ENCODE results near the gene TPGS2.
"Not testable (repeated sequence)": the region's sequence is repeated elsewhere in the genome, so short reads cannot be mapped to it uniquely, and the experiment has no call there.

TPGS2 gene, protein sequence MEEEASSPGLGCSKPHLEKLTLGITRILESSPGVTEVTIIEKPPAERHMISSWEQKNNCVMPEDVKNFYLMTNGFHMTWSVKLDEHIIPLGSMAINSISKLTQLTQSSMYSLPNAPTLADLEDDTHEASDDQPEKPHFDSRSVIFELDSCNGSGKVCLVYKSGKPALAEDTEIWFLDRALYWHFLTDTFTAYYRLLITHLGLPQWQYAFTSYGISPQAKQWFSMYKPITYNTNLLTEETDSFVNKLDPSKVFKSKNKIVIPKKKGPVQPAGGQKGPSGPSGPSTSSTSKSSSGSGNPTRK

DNA sequence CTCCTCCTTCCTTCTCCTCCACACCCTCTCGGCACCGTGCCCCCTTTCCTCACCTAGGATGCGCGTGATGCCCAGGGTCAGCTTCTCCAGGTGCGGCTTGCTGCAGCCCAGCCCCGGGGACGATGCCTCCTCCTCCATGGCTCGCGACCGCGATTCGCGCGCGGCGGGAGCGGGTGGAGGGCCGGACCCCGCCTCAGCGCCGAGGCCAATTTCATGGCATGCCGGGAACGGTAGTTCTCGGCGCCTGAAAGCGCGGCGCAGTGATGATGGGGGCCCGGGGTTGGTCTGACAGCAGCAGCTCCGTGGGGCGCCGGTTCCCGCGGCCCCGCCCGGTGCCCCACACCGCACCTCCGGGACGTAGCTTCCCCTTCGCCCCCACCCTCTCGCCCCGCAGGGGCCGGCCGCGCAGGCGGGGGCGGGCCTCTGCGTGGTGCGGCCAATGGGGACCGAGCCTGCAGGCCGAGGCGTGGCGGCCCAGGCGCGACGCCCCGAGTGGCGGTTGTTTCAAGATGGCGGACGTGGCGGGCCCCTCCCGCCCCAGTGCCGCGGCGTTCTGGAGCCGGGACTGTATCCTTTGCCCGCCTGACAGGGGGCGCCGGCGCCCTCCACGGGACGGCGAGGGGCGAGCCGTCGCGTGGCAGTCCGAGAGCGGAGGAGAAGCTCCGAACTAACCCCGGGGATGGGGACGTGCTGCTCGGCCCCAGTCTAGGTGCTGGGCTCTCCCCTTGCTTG is at the start of gene TPGS2, which contains the start of gene KIAA1328:
TPGS2 (minus strand) TSS at position 373 of the 732 bp plus-strand sequence; CDS start at position 138, 235 bp downstream.
KIAA1328 (plus strand) TSS at position 498 of the 732 bp plus-strand sequence; CDS start at position 510, 12 bp downstream.
- FAIRE-seq (peak; percentile 95), DNase-seq (ENCODE audit: extremely low spot score, insufficient read length, low read depth) (peak; percentile 78)

- not testable (repeated sequence) for FAIRE-seq; DNase-seq (ENCODE audit: extremely low spot score, insufficient read length, low read depth)
These were observed 45.0 kb upstream of the TPGS2 start for GRCh38 chr18:36873826-36874225.

DNA sequence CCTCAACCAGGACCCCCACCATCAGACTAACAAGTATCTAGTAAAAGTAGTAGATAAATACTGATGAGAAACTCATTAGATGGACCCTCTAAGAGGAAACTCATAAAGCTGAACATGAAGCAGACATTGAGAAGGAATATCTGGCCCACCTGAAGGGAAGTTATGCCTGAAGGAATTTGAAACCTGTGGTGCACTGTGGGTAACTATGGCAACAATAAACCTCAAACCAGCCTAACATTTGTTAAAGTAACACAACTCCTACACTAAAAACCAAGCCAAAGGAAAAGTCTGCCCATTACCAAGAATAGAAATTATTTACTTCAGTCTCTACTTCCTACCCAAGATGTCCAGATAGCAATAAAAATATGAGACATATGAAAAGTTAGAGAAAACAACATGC is 43.5 kb upstream of the TPGS2 start:
- DNase-seq (ENCODE audit: extremely low spot score, insufficient read length, low read depth) = no peak

DNA sequence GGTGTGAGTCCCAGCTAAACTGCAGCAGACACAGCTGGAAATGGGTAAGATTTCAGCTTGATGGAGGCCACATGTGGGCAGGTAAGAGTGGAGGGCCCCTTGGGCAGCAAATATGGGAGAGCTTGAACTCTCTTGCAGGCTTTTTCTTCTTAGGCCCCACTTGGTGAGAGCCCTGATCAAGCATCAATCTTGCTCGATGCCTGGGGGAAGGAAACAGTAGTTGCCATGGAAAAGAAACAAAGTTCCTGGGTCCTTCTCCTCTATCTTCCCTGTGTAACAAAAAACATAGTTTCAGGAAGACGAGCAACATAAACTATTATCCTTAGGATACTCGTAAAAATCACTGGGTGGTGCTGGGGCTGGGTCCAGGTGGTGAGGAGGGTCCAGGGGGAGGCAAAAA is 43.0 kb upstream of the TPGS2 start:
- DNase-seq (ENCODE audit: extremely low spot score, insufficient read length, low read depth) = no peak
- no peak for FAIRE-seq

More for the DNA sequence above, 43.5 kb upstream of the TPGS2 start:
- FAIRE-seq = no peak

GRCh38 chr18:36867056-36867455 is 38.3 kb upstream of the TPGS2 start:
- DNase-seq (ENCODE audit: extremely low spot score, insufficient read length, low read depth) = no peak

DNA sequence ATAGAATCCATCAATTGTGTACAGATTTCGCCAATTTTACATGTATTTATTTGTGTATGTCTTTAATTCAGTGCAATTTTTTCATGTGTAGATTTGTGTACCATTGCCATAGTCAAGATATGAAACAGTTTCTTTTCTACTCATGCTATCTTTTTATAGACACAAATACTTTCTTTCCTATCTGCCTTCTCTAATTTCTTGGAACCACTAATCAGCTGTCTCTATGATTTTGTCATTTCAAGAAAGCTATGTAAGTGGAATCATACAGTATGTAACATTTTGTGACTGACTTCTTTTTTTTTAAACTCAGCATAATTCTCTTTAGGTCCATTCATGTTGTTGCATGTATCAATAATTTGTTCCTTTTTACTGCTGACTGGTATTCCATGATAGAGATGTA is 33.4 kb upstream of the TPGS2 start:
- FAIRE-seq (no peak), DNase-seq (ENCODE audit: extremely low spot score, insufficient read length, low read depth) (no peak)

More at GRCh38 chr18:36867056-36867455, 38.3 kb upstream of the TPGS2 start:
- FAIRE-seq = no peak

DNA sequence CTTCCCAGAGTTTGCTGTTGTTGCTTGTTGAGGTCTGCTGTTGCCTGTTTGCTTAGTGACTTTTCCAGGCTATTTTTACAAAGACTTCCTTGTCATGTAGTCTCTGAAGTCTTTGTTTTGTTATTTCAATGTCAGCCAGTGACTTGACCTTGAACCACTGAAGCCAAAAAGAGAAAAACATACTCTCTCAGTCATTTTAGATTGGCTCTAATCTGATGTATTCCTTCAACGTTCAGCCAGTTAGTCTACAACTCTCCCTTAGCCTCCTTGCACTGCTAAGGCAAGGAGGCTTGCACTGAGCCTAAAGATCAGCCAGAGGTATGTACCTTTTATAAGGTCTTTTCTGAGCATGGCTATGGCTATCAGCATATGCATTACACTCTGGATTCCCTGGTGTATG is 28.0 kb upstream of the TPGS2 start:
- DNase-seq (ENCODE audit: extremely low spot score, insufficient read length, low read depth) (no peak), FAIRE-seq (no peak)

- DNase-seq (ENCODE audit: extremely low spot score, insufficient read length, low read depth) (no peak), FAIRE-seq (no peak)
These were observed 22.4 kb upstream of the TPGS2 start for GRCh38 chr18:36851202-36851590.

DNA sequence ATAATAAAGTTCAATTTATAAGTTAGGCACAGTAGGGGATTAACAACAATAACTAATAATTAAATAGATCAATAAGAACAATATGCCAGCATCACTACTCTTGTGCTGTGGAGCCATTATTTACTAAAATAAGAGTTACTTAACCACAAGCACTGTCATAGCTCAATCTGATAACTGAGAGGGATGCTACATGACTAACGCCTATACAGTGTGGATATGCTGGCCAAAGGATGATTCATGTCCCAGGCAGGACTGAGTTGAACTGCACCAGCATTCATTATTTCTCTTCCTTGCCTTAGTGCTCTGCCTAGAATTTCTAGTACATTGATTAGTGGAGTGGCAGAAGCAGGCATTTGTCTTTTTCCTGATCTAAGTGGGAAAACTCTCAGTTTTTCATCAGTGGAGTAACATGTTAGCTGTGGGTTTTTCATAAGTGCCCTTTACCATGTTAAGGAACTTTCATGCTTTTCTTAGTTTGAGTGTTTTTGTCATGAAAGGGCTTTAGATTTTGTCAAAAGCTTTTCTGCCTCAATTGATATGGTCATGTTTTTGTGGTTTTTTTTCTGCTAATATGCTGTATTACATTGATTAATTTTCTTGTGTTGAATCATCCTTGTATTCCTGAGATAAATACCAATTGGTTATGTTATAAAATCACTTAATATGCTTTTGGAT is 21.9 kb upstream of the TPGS2 start:
- no peak for FAIRE-seq

DNA sequence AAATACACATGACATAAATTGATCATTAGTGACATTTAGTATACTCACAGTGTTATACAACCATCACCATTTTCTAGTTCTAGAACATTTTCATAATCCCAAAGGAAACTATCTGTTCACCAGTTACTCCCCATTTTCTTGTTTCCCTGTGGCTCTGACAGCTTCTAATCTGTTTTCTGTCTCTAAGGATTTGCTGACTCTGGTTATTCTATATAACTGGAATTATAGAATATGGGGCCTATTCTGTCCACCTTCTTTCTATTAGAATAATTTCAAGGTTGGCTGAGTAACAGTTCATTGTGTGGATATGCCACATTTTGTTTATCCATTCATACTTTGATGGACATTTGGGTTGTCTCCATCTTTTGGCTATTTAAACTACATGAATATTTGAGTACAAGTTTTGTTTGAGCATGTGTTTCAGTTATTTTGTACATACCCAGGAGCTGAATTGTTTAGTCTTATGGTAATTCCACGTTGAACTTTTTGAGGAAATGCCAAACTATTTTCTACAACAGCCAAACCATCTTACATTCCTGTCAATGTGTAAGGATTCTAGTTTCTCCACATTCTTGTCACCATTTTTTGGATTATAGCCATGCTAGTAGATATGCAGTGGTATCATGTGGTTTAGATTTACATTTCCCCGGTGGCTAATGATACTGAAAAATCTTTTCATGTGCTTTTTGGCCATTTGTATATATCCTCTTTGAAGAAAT is 20.6 kb upstream of the TPGS2 start:
- no peak for FAIRE-seq
- no peak for DNase-seq (ENCODE audit: extremely low spot score, insufficient read length, low read depth)

More for the DNA sequence above, 21.9 kb upstream of the TPGS2 start:
- no peak for DNase-seq (ENCODE audit: extremely low spot score, insufficient read length, low read depth)

DNA sequence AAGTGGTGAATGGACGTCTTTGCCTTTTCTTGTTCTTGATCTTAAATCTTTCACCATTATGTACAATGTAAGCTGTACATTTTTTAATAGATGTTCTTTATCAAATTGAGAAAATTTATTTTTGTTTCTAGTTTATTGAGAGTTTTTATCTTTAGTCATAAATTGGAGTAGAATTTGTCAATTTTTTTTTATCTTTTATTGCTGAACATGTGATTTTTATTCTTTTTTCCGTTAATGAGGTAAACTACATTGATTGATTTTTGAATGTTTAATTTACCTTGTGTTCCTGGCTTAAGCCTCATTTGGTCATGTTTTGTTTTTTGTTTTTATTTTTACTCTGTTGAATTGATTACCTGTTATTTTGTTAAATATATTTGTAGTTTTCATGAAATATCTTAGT is 19.8 kb upstream of the TPGS2 start:
- DNase-seq (ENCODE audit: extremely low spot score, insufficient read length, low read depth) (no peak), FAIRE-seq (peak; percentile 52)

- DNase-seq (ENCODE audit: extremely low spot score, insufficient read length, low read depth) (no peak), FAIRE-seq (no peak)
These were observed 15.0 kb upstream of the TPGS2 start for GRCh38 chr18:36843784-36844183.

- DNase-seq (ENCODE audit: extremely low spot score, insufficient read length, low read depth) (no peak), FAIRE-seq (no peak)
These were observed 14.4 kb upstream of the TPGS2 start for GRCh38 chr18:36843199-36843598.

DNA sequence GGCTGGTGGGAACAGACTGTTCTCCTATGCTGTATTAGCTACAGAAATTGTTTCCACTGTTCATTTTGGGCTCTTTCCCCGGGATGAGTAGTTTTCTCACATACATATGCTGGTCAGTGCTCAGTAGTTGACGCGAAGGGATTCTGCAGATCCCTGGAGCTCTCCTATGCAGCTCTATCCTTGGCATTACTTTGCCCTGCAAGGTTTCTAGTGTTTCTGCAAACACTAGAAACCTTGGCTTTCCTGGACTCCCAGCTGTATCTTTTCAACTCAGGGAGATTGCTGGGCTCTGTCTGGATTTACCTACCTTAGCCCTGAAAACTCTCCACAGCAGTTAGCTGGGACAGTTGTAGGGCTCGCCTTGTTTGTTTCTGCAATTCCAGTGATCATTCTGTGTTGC is 11.0 kb upstream of the TPGS2 start:
- DNase-seq (ENCODE audit: extremely low spot score, insufficient read length, low read depth) (no peak), FAIRE-seq (no peak)

GRCh38 chr18:36835927-36836326 is 7.1 kb upstream of the TPGS2 start:
- FAIRE-seq = no peak
- no peak for DNase-seq (ENCODE audit: extremely low spot score, insufficient read length, low read depth)

- no peak for DNase-seq (ENCODE audit: extremely low spot score, insufficient read length, low read depth)
These were observed 4.3 kb upstream of the TPGS2 start for GRCh38 chr18:36833120-36833519.

DNA sequence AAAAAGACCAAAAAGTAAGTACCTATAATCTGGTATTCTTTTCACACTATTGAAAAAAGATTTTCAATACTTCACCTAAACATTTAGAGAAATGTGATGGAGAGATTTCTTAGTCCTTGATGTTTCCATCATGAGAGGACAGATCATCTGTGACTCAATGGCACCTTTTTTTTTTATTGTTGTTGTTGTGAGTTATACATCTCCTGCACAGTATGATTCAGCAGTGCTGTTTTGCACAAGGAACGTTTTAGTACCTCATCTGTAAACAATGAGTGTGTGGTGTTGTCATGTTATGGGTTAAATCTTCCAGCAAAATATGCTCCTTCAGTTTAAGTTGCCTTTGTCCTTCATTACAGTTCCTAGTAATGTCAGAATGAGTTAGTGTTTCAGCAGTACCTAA is 2.3 kb upstream of the TPGS2 start:
- FAIRE-seq = no peak
- DNase-seq (ENCODE audit: extremely low spot score, insufficient read length, low read depth) = no peak

More at GRCh38 chr18:36833120-36833519, 4.3 kb upstream of the TPGS2 start:
- no peak for FAIRE-seq

- DNase-seq (ENCODE audit: extremely low spot score, insufficient read length, low read depth) = no peak
- FAIRE-seq = no peak
These were observed 1.3 kb upstream of the TPGS2 start for GRCh38 chr18:36830158-36830495.

DNA sequence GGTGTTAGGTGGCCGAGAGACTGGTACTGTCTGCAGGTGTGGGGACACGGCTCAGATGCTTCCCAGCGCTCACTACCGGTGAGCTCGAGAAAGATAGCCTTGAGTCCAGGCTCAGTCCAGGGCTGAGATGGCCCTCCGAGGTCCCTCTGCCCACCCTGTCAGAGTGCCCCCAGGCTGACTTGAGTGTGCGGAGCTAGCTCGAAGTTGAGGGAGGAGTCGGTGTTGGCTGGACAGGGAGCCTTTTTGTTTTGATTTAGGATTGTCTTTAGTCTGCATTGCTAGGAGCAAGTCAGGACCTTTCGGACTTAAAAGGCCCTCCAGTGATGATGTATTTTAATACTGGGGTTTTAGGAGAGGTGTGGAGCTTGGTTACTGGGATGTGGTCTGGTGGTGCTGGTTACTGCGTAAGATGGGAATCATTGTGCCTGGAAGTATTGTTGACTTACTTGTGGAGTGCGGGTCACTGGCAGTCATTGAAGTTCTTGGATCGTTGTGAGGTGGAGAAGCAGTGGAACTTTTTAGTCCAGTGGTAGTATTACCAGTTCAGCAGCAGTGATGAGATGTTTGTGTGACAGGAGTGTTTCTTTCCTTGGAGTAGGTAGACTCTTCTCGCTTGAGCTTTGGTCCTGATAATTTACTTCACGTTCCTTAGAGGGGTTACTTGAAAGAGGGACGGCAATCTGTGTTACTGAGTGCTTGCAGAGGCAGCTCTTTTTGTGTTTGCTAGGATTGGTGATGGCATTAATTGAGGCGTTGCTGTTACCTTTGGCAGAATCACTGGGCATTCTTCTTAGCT is 758 bp upstream of the TPGS2 start:
- FAIRE-seq = peak; percentile 60
- DNase-seq (ENCODE audit: extremely low spot score, insufficient read length, low read depth) = no peak
